Gastroesophageal sphincter (tissue), 4 donors: ENCODE results near the gene KISS1. TPM values are rescaled to one million over a fixed set of nuclear protein-coding genes. Genes with fewer than 3 reads are reported as not detected.

Experiments used
- ATAC-seq: fragments of 150-250 bp; one replicate; pipeline ENCODE4 v1.9.1; 2016; ENCODE audit warnings: mild to moderate bottlenecking, moderate library complexity
- H3K27ac ChIP-seq, 4 donors: fragments of 200-600 bp; sonication (generic) in 3 of 4; 1 replicate in 3 of 4; 2 replicates in 1 of 4; pipeline ENCODE4 v1.5.1; 2016 to 2019
- H3K27me3 ChIP-seq: fragments of 200-600 bp; sonication (generic); one replicate; pipeline ENCODE4 v1.5.1; 2019
- H3K36me3 ChIP-seq, 2 donors: fragments of 200-600 bp; sonication (generic); one replicate each; pipeline ENCODE4 v1.5.1; 2019; ENCODE audit warnings: control low read depth in 1 of 2
- H3K4me1 ChIP-seq, 3 donors: fragments of 200-600 bp; sonication (generic); 1 replicate in 2 of 3; 2 replicates in 1 of 3; pipeline ENCODE4 v1.5.1; 2016 to 2019; ENCODE audit warnings: control low read depth in 2 of 3
- H3K4me3 ChIP-seq, 2 donors: fragments of 200-600 bp; sonication (generic); one replicate each; pipeline ENCODE4 v1.5.1; 2019; ENCODE audit warnings: mild to moderate bottlenecking in 1 of 2, moderate library complexity in 1 of 2
- H3K9me3 ChIP-seq, 3 donors: fragments of 200-600 bp; sonication (generic); one replicate each; pipeline ENCODE4 v1.5.1; 2017 to 2019; ENCODE audit warnings: control low read depth in 2 of 3
- CTCF ChIP-seq, 4 experiments: fragments of 200-600 bp in 2 of 4; fragments of 450-650 bp in 2 of 4; sonication (generic) in 1 of 4; IDR thresholded peaks; one replicate each; pipeline ENCODE4 v1.5.1; 2017 to 2019; ENCODE audit warnings: antibody characterized with exemption in 4 of 4, mild to moderate bottlenecking in 2 of 4, moderate library complexity in 2 of 4
- EP300 ChIP-seq: sonication (generic); formaldehyde crosslinking; IDR thresholded peaks from one replicate; pipeline ENCODE4 v1.6.1; 2017; ENCODE audit warnings: antibody characterized with exemption, mild to moderate bottlenecking
- POLR2A ChIP-seq, 2 donors: fragments of 450-650 bp; IDR thresholded peaks; one replicate each; pipeline ENCODE4 v1.6.1; 2017; ENCODE audit warnings: antibody characterized with exemption in 2 of 2, mild to moderate bottlenecking in 2 of 2, moderate library complexity in 1 of 2
- POLR2AphosphoS5 ChIP-seq: sonication (generic); formaldehyde crosslinking; IDR thresholded peaks from one replicate; pipeline ENCODE4 v1.6.1; 2017; ENCODE audit warnings: antibody characterized with exemption
- WGBS, 2 donors: methylation state at CpG; one replicate each; pipeline ENCODE4 v1.1.5; 2018; ENCODE audit warnings: low coverage in 1 of 2; 5-methylcytosine and 5-hydroxymethylcytosine counted together
- total RNA-seq, 4 donors: library from RNA; depleted of rRNA; stranded (reverse); fragments of >200 nt; gene quantifications; one replicate each; pipeline ENCODE4 v1.1.0, GENCODE V29; 2016

The KISS1 gene
- total RNA-seq, 4 donors from 2014 or later = not detected

GRCh38 chr1:204186597-204186996, 9.7 kb downstream of the KISS1 start:
- Histone ChIP-seq H3K36me3 (no peaks in the 10 kb centered on the region), H3K4me1 (peaks cover 0 to 9% (median 0%) of the 10 kb centered on the region in 3 donors), H3K27me3 (peaks cover 72% of the 10 kb centered on the region), H3K9me3 (no peaks in the 10 kb centered on the region), H3K27ac (no peak overlapping the region), H3K4me3 (no peak overlapping the region)
- no peak for ATAC-seq
- 53 to 58% methylated on average over 5 to 10 of the region's 10 CpGs for WGBS, 2 donors
- TF ChIP-seq POLR2AphosphoS5 = no peak
- no peak for TF ChIP-seq CTCF (IDR thresholded peaks at IDR 0.05)
- no peak for TF ChIP-seq EP300
- no peak for TF ChIP-seq POLR2A (IDR thresholded peaks at IDR 0.05)

GRCh38 chr1:204181116-204181515, 15.2 kb downstream of the KISS1 start:
- no peak for TF ChIP-seq CTCF (IDR thresholded peaks at IDR 0.05)
- TF ChIP-seq POLR2A (IDR thresholded peaks at IDR 0.05) = no peak
- TF ChIP-seq EP300 = no peak
- no peak for TF ChIP-seq POLR2AphosphoS5
- Histone ChIP-seq H3K4me1 (no peaks in the 10 kb centered on the region), H3K36me3 (no peaks in the 10 kb centered on the region), H3K4me3 (no peak overlapping the region), H3K27me3 (peaks cover 51% of the 10 kb centered on the region), H3K9me3 (no peaks in the 10 kb centered on the region), H3K27ac (no peak overlapping the region)
- ATAC-seq = no peak
- WGBS, 2 donors = 33 to 83% methylated on average over 1 of the region's 1 CpG

- Histone ChIP-seq H3K4me1 (no peaks in the 10 kb centered on the region), H3K27me3 (peaks cover 50% of the 10 kb centered on the region), H3K9me3 (no peaks in the 10 kb centered on the region), H3K36me3 (no peaks in the 10 kb centered on the region), H3K4me3 (no peak overlapping the region), H3K27ac (no peak overlapping the region)
- no peak for TF ChIP-seq POLR2AphosphoS5
- TF ChIP-seq POLR2A (IDR thresholded peaks at IDR 0.05) = no peak
- no peak for TF ChIP-seq CTCF (IDR thresholded peaks at IDR 0.05)
- no peak for TF ChIP-seq EP300
- 48 to 68% methylated on average over 4 to 6 of the region's 6 CpGs for WGBS, 2 donors
- ATAC-seq = no peak
Observed at GRCh38 chr1:204180133-204180532, 16.2 kb downstream of the KISS1 start.

- Histone ChIP-seq H3K9me3 (no peaks in the 10 kb centered on the region), H3K4me1 (no peaks in the 10 kb centered on the region), H3K27me3 (peaks cover 61% of the 10 kb centered on the region), H3K36me3 (no peaks in the 10 kb centered on the region), H3K4me3 (no peak overlapping the region), H3K27ac (no peak overlapping the region)
- TF ChIP-seq POLR2A (IDR thresholded peaks at IDR 0.05) = no peak
- TF ChIP-seq CTCF (IDR thresholded peaks at IDR 0.05) = no peak
- no peak for TF ChIP-seq EP300
- TF ChIP-seq POLR2AphosphoS5 = no peak
- no peak for ATAC-seq
- WGBS, 2 donors = 76% methylated on average over 3 of the region's 7 CpGs; no CpG with 5 or more reads in 1 of the 2 donors
Observed at GRCh38 chr1:204178487-204179281, 17.6 kb downstream of the KISS1 start.

DNA sequence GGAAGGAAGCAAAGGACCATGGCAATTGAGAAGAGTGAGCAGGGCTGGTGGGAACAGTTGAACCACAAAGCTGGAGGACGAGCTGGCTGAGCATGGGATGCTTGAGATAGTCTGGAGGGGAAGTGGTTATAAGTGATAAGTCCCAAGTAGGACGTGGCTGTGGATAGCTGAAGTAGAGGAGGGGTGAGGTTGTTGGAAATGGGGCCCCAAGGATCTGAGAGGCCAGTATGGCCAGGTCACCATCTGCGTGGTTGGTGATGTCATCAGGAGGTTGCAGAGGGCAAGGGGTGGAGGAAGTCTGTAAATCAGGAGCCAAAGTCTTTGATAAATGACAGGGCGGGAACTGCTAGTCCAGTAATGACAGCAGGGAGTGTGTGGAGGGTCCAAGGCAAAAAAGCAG, 19.2 kb downstream of the KISS1 start:
- Histone ChIP-seq H3K27ac (no peak overlapping the region), H3K36me3 (no peaks in the 10 kb centered on the region), H3K9me3 (no peaks in the 10 kb centered on the region), H3K4me3 (no peak overlapping the region), H3K4me1 (no peaks in the 10 kb centered on the region), H3K27me3 (peaks cover 59% of the 10 kb centered on the region)
- no peak for TF ChIP-seq EP300
- no peak for TF ChIP-seq POLR2A (IDR thresholded peaks at IDR 0.05)
- TF ChIP-seq CTCF (IDR thresholded peaks at IDR 0.05) = no peak
- no peak for TF ChIP-seq POLR2AphosphoS5
- 33 to 35% methylated on average over 3 to 4 of the region's 4 CpGs for WGBS, 2 donors
- ATAC-seq = no peak
